ENCODE results near the gene PDIA5.

DNA sequence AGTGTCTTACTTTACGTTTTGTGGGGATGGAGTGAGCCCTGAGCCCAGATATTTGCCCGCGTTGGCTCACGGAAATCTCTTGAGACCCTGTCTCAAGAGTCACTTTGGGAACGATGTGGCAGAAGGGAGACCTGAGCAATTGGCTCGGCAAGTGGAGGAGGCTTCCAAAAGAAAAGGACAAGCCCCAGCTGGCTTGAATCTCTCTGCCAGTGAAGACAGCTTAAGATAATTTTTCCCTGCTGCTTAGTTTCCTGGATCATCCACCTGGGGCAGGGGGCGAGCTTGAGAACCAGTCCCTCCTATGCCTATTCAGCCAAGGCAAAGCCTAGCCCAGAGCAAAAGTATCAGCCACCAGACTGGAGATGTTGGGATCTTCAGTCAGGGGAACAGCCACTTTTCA, 135.6 kb downstream of the PDIA5 start:
- TF ChIP-seq, protein P1, sequence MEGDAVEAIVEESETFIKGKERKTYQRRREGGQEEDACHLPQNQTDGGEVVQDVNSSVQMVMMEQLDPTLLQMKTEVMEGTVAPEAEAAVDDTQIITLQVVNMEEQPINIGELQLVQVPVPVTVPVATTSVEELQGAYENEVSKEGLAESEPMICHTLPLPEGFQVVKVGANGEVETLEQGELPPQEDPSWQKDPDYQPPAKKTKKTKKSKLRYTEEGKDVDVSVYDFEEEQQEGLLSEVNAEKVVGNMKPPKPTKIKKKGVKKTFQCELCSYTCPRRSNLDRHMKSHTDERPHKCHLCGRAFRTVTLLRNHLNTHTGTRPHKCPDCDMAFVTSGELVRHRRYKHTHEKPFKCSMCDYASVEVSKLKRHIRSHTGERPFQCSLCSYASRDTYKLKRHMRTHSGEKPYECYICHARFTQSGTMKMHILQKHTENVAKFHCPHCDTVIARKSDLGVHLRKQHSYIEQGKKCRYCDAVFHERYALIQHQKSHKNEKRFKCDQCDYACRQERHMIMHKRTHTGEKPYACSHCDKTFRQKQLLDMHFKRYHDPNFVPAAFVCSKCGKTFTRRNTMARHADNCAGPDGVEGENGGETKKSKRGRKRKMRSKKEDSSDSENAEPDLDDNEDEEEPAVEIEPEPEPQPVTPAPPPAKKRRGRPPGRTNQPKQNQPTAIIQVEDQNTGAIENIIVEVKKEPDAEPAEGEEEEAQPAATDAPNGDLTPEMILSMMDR (IDR thresholded peaks at IDR 0.05; ENCODE audit: low read depth, low read length, missing input control): no peak
- TF ChIP-seq, protein P2, sequence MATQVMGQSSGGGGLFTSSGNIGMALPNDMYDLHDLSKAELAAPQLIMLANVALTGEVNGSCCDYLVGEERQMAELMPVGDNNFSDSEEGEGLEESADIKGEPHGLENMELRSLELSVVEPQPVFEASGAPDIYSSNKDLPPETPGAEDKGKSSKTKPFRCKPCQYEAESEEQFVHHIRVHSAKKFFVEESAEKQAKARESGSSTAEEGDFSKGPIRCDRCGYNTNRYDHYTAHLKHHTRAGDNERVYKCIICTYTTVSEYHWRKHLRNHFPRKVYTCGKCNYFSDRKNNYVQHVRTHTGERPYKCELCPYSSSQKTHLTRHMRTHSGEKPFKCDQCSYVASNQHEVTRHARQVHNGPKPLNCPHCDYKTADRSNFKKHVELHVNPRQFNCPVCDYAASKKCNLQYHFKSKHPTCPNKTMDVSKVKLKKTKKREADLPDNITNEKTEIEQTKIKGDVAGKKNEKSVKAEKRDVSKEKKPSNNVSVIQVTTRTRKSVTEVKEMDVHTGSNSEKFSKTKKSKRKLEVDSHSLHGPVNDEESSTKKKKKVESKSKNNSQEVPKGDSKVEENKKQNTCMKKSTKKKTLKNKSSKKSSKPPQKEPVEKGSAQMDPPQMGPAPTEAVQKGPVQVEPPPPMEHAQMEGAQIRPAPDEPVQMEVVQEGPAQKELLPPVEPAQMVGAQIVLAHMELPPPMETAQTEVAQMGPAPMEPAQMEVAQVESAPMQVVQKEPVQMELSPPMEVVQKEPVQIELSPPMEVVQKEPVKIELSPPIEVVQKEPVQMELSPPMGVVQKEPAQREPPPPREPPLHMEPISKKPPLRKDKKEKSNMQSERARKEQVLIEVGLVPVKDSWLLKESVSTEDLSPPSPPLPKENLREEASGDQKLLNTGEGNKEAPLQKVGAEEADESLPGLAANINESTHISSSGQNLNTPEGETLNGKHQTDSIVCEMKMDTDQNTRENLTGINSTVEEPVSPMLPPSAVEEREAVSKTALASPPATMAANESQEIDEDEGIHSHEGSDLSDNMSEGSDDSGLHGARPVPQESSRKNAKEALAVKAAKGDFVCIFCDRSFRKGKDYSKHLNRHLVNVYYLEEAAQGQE (IDR thresholded peaks at IDR 0.05): no peak
